ENCODE measurements around the gene MAVS.
"Not testable (repeated sequence)": the region's sequence is repeated elsewhere in the genome, so short reads cannot be mapped to it uniquely, and the experiment has no call there.

The MAVS gene

DNA sequence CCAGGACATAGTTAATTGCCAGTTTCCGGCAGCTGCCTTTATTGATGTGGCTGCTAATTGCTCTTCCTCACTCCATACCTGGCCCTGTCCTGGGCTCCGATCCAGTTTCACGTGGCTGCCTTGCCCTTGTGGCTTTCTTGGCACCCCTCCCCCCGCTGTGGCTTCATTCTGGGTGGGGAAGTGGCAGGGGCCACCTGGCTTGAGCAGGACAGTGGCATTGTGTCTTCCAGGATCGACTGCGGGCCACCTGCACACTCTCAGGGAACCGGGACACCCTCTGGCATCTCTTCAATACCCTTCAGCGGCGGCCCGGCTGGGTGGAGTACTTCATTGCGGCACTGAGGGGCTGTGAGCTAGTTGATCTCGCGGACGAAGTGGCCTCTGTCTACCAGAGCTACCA lies 10.8 kb downstream of the MAVS start:
- DNase-seq = no peak

DNA sequence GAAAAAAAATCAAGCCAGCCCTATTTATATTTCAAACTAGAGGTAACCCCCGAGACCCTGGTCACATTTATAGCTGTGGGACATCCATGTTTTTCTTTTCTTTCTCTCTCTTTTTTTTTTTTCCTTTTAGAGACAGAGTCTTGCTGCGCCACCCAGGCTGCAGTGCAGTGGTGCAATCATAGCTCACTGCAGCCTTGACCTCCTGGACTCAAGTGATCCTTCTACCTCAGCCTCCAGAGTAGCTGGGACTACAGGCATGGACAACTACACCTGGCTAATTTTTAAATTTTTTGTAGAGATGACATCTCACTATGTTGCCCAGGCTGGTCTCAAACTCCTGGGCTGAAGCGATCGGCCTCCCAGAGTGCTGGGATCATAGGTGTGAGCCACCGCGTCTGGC lies 12.1 kb downstream of the MAVS start:
- no peak for DNase-seq

DNA sequence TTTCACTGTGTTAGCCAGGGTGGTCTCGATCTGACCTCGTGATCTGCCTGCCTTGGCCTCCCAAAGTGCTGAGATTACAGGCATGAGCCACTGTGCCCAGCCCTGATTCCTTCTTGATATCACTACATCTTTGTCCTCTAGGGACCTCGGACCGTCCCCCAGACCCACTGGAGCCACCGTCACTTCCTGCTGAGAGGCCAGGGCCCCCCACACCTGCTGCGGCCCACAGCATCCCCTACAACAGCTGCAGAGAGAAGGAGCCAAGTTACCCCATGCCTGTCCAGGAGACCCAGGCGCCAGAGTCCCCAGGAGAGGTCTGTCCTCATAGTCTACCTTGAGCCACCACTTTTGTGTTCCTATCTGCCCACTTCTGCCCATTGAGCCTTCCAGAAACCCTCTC lies 14.6 kb downstream of the MAVS start:
- DNase-seq = no peak

DNA sequence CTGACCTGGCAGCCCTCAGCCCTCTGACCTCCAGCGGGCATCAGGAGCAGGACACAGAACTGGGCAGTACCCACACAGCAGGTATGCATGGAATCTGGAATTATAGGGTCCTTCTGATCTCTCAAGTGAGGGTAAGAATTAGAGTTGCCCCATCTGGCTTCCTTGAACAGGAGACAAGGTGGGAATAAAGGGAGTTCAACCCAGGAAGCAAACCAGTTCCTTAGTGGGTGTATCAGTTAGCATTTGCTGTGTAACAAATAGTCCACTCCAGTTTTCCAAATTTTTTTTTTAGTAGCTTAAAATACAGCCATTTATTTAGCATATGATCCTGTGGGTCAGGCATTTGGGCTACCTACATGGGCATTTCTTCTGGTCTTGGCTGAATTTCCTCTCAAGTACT lies 15.7 kb downstream of the MAVS start:
- no peak for DNase-seq

DNA sequence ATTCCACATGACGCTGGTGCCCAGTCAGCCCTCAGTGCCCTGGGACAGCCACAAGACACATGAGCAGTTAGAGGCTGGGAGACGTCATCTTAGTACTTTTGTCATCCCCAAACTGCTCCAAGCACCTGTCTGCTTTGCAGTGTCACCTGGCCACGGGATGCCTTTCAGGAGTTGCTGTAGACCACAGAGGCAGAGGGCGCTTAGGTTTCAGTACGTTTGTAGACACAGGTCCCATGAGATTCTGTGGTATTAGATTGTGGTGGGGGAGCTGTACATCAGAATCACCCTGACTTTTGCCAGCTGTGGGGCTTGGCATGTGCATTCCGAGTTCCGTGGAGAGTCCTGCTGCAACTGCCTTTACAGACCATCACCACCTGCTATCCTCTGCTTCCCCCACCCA lies 16.7 kb downstream of the MAVS start:
- no peak for DNase-seq

DNA sequence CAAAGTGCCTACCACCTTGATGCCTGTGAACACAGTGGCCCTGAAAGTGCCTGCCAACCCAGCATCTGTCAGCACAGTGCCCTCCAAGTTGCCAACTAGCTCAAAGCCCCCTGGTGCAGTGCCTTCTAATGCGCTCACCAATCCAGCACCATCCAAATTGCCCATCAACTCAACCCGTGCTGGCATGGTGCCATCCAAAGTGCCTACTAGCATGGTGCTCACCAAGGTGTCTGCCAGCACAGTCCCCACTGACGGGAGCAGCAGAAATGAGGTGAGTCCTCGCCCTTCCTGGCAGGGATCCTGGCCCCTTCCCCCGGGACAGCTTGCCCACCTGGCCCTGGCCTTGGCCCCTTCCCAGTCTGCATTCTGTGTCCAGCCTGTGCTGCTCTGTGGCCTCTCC lies 17.9 kb downstream of the MAVS start:
- no peak for DNase-seq

DNA sequence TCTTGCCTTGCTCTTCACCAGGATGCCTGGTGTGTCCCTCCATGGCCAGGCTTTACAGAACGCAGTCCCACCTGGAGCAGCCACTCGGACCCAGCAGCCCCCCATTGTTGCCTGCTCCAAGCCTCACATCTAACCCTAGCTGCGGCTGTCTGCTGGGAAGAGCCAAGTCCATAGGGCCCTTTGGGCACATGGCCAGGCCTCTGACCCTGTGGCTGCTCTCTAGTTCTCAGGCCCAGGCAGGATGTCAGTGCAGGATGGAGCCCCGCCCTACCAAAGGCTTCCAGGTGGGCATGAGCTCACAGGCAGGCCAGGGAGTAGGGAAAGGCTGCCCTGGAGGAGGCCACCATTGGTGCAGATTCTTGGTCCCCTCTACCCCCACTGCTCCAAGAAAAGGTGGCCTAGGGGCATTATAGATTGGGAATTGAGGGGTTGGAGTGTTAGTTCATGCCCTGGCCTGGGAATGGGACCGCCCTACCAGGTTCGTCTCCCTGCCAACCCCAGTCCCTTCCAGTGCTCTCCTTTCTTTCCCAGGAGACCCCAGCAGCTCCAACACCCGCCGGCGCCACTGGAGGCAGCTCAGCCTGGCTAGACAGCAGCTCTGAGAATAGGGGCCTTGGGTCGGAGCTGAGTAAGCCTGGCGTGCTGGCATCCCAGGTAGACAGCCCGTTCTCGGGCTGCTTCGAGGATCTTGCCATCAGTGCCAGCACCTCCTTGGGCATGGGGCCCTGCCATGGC lies 18.7 kb downstream of the MAVS start:
- DNase-seq = no peak

DNA sequence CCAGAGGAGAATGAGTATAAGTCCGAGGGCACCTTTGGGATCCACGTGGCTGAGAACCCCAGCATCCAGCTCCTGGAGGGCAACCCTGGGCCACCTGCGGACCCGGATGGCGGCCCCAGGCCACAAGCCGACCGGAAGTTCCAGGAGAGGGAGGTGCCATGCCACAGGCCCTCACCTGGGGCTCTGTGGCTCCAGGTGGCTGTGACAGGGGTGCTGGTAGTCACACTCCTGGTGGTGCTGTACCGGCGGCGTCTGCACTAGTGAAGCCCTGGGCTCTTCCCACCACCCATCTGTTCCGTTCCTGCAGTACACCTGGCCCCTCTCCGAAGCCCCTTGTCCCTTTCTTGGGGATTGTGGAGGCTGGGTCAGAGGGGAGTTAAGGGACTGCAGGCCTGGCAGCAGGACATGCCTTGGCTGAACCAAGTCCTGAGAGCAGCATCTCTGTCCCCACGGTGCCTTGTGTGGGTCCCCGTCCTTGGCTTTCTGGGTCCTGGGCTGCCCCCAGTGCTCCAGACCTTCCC lies 19.3 kb downstream of the MAVS start:
- no peak for DNase-seq

DNA sequence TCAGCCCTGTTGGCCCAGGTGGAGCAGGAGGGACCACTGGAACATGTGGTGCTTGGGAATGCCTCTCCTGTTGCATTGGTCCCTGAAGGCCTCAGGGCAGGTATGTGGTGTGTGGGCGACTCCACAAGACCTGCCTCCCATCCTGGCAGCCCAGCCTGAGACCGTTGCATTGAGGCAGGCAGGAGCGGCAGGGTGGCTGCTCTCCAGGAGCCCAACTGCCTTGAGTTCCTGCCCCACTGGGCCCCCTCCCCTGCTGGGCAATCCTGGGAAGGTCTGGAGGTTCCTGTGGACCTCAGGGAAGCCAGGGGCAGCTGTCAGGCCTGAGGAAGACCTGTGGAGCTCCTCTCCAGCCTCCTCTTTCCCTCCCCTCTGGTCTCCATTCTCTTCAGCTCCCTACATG lies 19.8 kb downstream of the MAVS start:
- no peak for DNase-seq

DNA sequence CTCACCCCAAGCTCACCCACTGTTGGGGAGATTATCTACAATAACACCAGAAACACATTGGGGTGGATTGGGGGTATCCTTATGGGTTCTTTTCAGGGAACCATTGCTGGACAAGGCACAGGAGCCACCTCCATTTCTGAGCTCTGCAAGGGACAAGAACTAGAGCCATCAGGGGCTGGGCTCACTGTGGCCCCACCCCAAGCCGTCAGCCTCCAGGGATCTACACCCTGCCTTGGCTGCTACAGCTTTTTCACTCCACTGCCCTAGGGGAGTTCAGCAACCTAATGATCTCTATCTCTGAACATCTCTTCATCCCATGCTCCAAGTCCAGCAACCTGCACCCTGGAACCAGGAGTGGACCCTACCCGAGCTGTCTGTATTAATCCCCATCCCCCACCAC lies 21.2 kb downstream of the MAVS start:
- DNase-seq = no peak

DNA sequence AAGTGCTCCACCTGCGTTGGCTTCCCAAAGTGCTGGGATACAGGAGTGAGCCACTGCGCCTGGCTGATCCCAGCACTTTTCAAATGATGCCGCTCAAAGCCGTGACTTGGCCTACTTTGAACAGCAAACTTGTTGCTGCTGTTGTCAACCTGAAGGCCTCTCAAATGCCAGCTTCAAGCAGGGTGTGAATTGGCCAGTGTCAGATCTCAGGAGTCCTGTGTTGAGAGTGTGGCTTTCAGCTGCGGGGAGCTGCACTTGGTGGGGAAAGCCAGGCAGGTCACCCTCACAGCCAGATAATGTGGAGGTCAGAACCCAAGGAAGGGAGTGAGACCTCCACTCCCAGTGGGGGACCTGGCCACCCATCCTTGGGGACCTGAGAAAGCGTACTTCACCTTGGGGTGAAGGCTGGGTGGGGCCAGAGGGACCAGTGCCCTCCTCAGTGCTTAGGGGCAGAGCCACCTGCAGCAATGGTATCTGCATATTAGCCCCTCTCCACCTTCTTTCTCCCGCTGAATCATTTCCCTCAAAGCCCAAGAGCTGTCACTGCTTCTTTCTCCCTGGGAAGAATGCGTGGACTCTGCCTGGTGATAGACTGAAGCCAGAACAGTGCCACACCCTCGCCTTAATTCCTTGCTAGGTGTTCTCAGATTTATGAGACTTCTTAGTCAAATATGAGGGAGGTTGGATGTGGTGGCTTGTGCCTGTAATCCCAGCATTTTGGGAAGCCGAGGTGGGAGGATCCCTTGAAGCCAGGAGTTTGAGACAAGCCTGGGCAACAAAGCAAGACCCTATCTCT lies 23.4 kb downstream of the MAVS start:
- no peak for DNase-seq

DNA sequence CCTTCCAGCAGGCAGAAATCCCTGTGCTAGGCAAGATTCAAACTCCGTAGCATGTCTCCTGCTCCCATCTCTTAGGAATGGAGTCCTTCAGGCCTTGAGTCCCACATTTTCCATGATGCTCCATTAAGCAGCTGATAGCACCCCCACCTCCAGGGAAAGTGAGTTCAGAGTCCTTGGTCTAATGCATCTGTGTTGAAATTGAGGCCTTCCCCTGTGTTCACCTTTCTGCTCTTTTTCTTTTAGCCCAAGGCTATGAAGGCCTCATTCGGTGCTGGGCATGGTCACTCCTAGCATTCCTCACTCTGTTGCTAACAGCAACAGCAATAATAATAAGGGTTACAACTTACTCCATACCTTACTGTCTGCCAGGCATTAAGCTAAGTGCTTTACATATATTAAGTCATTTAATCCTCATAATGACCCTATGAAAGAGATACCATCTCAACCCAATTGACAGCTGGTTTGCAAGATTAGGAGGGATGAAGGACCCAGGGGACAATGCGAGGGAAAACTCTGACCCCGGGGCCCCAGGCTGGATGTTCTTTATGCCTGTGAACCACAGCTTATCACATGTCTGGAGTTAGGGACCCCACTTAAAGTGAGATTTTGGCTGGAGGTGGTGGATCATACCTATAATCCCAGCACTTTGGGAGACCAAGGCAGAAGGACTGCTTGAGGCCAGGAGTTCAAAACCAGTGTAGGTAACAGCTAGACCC lies 25.1 kb downstream of the MAVS start:
- DNase-seq = no peak

DNA sequence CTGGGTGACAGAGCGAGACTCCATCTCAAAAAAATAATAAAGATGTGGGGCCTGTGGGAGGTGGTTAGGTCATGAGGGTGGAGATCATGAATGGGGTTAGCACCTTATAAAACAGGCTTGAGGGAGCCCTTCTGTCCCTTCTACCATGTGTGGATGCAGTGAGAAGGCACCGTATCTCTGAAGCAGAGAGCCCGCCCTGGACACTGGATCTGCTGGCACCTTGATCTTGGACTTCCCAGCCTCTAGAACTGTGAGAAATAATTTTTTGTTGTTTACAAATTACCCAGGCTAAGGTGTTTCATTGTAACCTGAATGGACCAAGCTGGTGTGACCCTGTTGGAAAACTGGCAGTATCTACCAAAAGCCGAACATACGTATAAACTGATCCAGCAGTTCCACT lies 26.9 kb downstream of the MAVS start:
- no peak for DNase-seq

DNA sequence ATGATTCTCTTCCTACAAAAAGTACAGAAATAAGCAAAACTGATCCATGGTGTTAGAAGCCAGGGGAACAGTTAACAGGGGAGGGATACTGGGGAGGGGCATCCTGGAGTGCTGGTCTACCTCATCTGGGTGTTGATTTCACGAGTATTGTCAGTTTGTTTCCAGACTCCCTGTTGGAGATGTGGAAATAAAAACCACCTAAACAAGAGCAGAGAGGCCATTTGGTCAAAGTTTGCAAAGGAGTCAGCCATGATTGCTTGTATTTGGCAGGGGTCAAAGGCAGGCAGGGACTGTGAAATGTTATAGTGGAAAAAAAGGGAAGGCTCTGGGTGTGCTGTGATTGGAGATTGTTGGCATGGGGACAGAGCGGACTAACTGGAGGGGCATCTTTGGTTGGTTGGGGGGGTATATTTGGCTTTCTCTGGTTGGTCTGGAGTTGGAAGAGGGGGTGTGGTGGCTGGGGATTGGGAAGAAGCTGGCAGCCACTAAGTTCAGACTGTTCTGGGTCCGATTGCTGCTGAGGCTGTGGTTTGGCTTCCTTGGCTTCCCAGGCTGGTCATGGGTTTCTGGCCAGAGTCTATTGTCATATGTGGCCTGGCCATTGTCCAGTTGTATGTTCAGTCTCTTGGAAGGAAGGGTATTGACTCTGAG lies 27.7 kb downstream of the MAVS start:
- no peak for DNase-seq

DNA sequence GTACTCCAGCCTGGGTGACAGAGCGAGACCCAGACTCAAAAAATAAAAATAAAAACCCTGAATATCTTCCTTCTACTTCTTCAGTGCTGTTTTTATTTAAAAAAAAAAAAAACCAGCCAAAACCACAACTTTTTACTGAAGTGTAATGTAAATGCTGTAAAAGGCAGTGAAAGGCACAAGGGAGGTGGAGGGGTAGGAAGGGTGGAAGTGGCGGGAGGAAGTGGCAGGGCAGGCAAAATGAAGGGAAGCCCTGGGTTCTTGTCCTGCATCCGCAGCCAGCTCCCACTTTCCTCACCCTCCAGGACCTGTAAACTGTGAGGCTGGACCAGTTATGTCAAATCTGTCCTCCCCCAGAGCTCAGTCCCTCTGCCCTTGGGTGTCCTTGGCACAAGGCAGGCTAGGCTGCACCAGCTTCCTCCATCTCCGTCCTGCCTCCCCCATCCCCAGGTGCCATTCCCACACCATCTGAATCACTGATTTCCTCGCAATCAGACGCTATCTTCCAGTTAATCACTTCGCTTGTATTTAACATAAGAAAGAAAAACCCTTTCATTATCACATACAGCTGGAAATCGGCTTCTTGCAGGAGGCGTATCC lies 28.8 kb downstream of the MAVS start:
- no peak for DNase-seq

DNA sequence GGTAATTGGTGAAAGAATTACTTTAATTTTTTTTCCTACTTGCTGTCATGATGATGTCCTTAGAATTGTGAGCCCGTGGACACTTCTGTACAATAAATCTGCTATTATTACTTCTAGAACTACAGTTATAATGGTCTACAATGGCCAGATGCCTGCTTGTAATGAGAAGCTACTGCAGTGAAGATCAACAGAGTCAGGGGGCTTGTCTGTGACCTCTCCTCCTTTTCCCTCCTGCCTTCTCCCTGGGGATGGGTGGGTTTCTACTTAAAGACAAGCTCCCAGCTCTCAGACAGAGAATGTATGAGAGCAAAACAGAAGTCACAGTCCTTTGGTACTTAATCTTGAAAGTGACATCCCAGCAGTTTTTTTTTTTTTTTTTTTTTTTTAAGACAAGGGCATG lies 29.4 kb downstream of the MAVS start:
- DNase-seq = no peak

DNA sequence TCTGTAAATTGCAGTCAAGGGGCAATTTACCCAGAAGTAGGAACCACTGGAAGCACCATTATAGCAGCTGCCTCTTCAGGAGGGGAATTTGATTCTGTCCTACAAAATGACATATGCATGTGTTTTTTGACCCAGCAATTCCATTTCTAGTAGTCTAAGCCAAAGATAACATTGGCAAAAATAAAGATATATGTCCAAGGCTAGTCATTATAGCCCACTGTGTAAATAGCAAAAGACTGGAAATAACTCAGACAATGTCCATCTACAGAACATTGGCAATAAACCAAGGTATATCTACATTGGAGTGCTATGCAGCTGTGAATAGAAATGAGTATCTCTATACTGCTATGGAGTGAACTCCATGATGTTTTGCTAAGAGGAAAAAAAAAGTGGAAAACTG lies 30.0 kb downstream of the MAVS start:
- no peak for DNase-seq

DNA sequence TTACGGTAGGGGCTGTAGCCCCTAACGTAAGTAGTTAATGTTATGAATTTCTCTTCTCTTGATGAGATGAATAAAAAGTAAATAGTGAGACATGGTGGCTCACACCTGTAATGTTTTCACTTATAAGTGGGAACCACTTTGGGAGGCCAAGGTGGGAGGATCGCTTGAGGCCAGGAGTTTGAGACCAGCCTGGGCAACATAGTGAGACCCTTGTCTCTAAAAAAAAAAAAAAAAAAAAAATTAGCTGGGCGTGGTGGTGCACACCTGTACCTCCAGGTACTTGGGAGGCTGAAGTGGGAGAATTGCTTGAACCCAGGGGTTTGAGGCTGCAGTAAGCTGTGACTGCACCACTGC lies 32.3 kb downstream of the MAVS start:
- not testable (repeated sequence) for DNase-seq

DNA sequence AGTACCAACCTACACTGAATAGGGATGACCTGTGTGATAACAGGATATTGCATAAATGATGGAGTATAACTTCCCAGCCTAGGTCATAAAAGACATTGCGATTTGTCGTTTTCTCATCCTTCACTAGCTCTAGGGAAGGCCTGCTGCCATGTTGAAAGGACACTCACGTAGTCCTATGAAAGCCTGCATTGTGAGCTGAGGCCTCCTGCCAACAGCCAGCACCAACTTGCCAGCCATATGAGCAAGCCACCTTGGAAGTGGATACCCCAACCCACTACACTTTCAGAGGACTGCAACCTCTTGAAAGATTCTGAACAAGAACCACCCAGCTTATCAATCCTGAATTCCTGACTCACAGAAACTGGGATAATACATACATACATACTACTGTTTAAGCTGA lies 39.1 kb downstream of the MAVS start:
- no peak for DNase-seq

DNA sequence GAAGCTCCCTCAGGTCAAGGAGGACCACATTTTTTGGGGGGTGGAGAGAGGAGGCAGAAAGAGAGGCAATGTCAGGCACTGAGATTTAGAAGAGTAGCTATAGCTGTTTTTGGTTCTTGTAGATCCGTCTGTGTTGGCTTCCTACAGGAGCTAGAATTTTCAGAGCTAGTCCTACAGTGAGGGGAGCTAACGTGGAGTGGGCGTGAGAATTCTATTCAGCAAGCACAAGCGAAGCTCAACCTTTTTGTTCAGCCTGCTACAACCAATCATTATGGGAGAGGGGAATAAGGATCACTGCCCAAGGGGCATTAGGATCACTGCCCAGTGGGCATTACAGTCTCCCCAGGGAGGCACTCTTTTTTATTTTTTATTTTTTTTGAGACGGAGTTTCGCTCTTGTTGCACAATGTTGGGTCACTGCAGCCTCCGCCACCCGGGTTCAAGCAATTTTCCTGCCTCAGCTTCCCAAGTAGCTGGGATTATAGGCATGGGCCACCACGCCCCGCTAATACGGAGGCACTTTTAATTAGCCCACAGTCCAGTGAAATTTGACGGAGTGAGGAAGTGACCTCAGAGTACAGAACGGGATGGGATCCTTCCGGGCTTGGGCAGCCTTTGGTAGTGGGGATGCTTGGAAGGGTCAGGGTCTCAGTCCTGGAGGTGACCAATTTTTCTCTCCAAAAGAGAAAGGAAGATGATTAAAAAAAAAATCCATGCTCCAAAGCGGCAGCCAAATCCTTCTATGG lies 41.4 kb downstream of the MAVS start:
- no peak for DNase-seq

DNA sequence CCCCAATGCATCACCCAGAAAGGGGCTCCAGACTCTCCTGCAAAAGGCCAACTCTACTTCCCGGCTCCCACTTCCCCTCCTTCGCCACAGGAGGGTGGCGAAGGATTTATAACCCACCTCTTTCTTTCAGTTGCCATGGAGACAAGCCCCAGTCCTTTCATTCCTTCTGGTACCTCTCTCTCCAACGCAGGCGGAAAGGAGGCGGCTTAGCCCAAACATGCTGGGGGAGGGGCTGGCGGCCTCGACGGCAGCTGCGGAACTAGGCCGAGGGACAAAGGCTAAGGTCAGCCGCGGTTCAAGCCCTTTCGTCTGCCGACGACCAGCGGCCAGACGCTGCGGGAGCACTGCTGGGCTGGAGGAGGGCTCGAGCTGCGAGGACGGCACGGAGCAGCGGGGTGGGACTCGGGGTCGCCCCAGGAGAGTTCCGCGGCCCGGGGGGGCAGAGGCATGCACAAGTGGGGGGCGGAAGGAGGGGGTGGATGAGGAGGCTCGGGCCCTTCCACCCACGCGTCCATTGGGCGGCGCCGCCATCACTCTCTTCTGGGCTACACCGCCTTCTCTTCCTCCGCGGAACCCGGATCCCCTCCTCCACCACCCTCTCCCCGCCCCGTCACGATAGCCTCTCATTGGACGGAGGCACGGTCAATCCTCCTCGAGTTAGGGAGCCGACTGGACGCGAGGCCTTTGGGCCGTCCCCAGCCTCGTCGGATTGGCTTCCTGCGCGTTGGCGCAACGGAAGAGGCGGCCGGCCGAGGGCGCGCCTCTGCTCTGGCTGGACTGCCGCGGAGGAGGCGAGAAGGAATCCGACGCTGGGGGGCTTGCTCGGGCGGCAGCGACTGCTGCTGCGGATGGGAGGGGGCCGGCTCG lies 42.2 kb downstream of the MAVS start, which contains the start of gene PANK2:
PANK2 (plus strand) TSS at position 766 of the 867 bp plus-strand sequence.
- DNase-seq = peak; percentile 84 to 95 (median 92)
